ENCODE results near the gene PROM1. TPM values are rescaled to one million over a fixed set of nuclear protein-coding genes. Genes with fewer than 3 reads are reported as not detected.

The PROM1 gene
- total RNA-seq, 2 experiments from 2014 or later = not detected

- Histone ChIP-seq H3K36me3 (ENCODE audit: insufficient read depth, low read length) (no peaks in the 10 kb centered on the region), H2AFZ (ENCODE audit: low read length) (no peak overlapping the region), H4K20me1 (ENCODE audit: insufficient read depth, low read length) (no peaks in the 10 kb centered on the region), H3K27ac (ENCODE audit: low read depth, low read length, poor library complexity, severe bottlenecking) (no peak overlapping the region), H3K9me2 (ENCODE audit: insufficient read depth, low read length) (no peaks in the 10 kb centered on the region), H3K4me2 (ENCODE audit: low read length) (no peak overlapping the region), H3K9me3 (ENCODE audit: low read length) (no peaks in the 10 kb centered on the region), H3K79me2 (ENCODE audit: insufficient read depth, low read depth, low read length) (no peaks in the 10 kb centered on the region), H3K4me1 (ENCODE audit: insufficient read depth, low read length, poor library complexity, severe bottlenecking) (no peaks in the 10 kb centered on the region), H3K4me3 (ENCODE audit: low read depth, low read length, poor library complexity, severe bottlenecking) (no peak overlapping the region)
- no peak for TF ChIP-seq CTCF (conservative IDR thresholded peaks at IDR 0.05; ENCODE audit: low read length)
- TF ChIP-seq EZH2phosphoT487 (IDR thresholded peaks at IDR 0.05; ENCODE audit: borderline replicate concordance, low read depth, low read length) = no peak
- POLR2A ChIA-PET = no interaction called here
- intact Hi-C loops (cut with micrococcal nuclease; ENCODE audit: unreplicated experiment) = no loop called here
- DNase-seq (ENCODE audit: low spot score) = no peak
- BruUV-seq (replicated peaks) = no TSS peak
- CTCF ChIA-PET (ENCODE audit: unreplicated experiment) = no interaction called here
Measured at GRCh38 chr4:15986907-15987306, 96.9 kb downstream of the PROM1 start.

GRCh38 chr4:15983610-15984009, 100.2 kb downstream of the PROM1 start:
- H3K4me1 ChIP-seq (ENCODE audit: insufficient read depth, low read length, poor library complexity, severe bottlenecking) = no peaks in the 10 kb centered on the region
- no peaks in the 10 kb centered on the region for H3K79me2 ChIP-seq (ENCODE audit: insufficient read depth, low read depth, low read length)
- no peaks in the 10 kb centered on the region for H4K20me1 ChIP-seq (ENCODE audit: insufficient read depth, low read length)
- H3K27ac ChIP-seq (ENCODE audit: low read depth, low read length, poor library complexity, severe bottlenecking) = no peak overlapping the region
- no peak overlapping the region for H2AFZ ChIP-seq (ENCODE audit: low read length)
- no peaks in the 10 kb centered on the region for H3K36me3 ChIP-seq (ENCODE audit: insufficient read depth, low read length)
- BruUV-seq (replicated peaks) = no TSS peak
- H3K9me2 ChIP-seq (ENCODE audit: insufficient read depth, low read length) = no peaks in the 10 kb centered on the region
- TF ChIP-seq CTCF (conservative IDR thresholded peaks at IDR 0.05; ENCODE audit: low read length) (no peak), EZH2phosphoT487 (IDR thresholded peaks at IDR 0.05; ENCODE audit: borderline replicate concordance, low read depth, low read length) (no peak)
- no peak overlapping the region for H3K4me2 ChIP-seq (ENCODE audit: low read length)
- DNase-seq (ENCODE audit: low spot score) = no peak
- H3K9me3 ChIP-seq (ENCODE audit: low read length) = no peaks in the 10 kb centered on the region
- intact Hi-C loops (cut with micrococcal nuclease; ENCODE audit: unreplicated experiment) = no loop called here
- H3K4me3 ChIP-seq (ENCODE audit: low read depth, low read length, poor library complexity, severe bottlenecking) = no peak overlapping the region
- CTCF ChIA-PET (ENCODE audit: unreplicated experiment) = no interaction called here
- POLR2A ChIA-PET = no interaction called here

GRCh38 chr4:15982842-15983524, 100.8 kb downstream of the PROM1 start:
- H3K9me3 ChIP-seq (ENCODE audit: low read length) = no peaks in the 10 kb centered on the region

More at GRCh38 chr4:15982842-15983524, 100.8 kb downstream of the PROM1 start:
- no peak for DNase-seq (ENCODE audit: low spot score)
- H3K4me1 ChIP-seq (ENCODE audit: insufficient read depth, low read length, poor library complexity, severe bottlenecking) = no peaks in the 10 kb centered on the region
- POLR2A ChIA-PET = no interaction called here
- TF ChIP-seq CTCF (conservative IDR thresholded peaks at IDR 0.05; ENCODE audit: low read length) (no peak), EZH2phosphoT487 (IDR thresholded peaks at IDR 0.05; ENCODE audit: borderline replicate concordance, low read depth, low read length) (no peak)
- CTCF ChIA-PET (ENCODE audit: unreplicated experiment) = no interaction called here
- H3K4me3 ChIP-seq (ENCODE audit: low read depth, low read length, poor library complexity, severe bottlenecking) = no peak overlapping the region
- H3K79me2 ChIP-seq (ENCODE audit: insufficient read depth, low read depth, low read length) = no peaks in the 10 kb centered on the region
- H4K20me1 ChIP-seq (ENCODE audit: insufficient read depth, low read length) = no peaks in the 10 kb centered on the region
- no peak overlapping the region for H3K4me2 ChIP-seq (ENCODE audit: low read length)
- no peak overlapping the region for H2AFZ ChIP-seq (ENCODE audit: low read length)
- no peaks in the 10 kb centered on the region for H3K36me3 ChIP-seq (ENCODE audit: insufficient read depth, low read length)
- no TSS peak for BruUV-seq (replicated peaks)
- intact Hi-C loops (cut with micrococcal nuclease; ENCODE audit: unreplicated experiment) = no loop called here
- no peaks in the 10 kb centered on the region for H3K9me2 ChIP-seq (ENCODE audit: insufficient read depth, low read length)
- no peak overlapping the region for H3K27ac ChIP-seq (ENCODE audit: low read depth, low read length, poor library complexity, severe bottlenecking)

All from OCI-LY7 (cell line).